Tongue (tissue), 2 donors: ENCODE measurements around the gene MARK3. TPM values are rescaled to one million over a fixed set of nuclear protein-coding genes. Genes with fewer than 3 reads are reported as not detected.
A peak's percentile ranks its signal among the peaks of the same experiment; 100 is the strongest.
"Not testable (repeated sequence)": the region's sequence is repeated elsewhere in the genome, so short reads cannot be mapped to it uniquely, and the experiment has no call there.

Experiments used
- DNase-seq: peaks from one replicate; pipeline ENCODE4 v3.0.0-alpha.2; 2015
- total RNA-seq: library from RNA; depleted of rRNA; stranded (reverse); fragments of >200 nt; gene quantifications from one replicate; pipeline ENCODE4 v1.2.3, GENCODE V29; 2014

The MARK3 gene
- 77.9 TPM for total RNA-seq

GRCh38 chr14:103385152-103385928, at the start of gene MARK3:
TSS of gene MARK3 (plus strand) at chr14:103385415. CDS start at chr14:103386030, 615 bp downstream.
- DNase-seq, result peak; percentile 99

- no peak for DNase-seq
These were observed 49.0 kb upstream of the MARK3 start for GRCh38 chr14:103336191-103336590.

GRCh38 chr14:103337794-103338193, 47.4 kb upstream of the MARK3 start:
- DNase-seq, result no peak

GRCh38 chr14:103339561-103339960, 45.7 kb upstream of the MARK3 start:
- no peak for DNase-seq

GRCh38 chr14:103340480-103341212, 44.6 kb upstream of the MARK3 start:
- DNase-seq, result no peak

GRCh38 chr14:103341250-103342129, 43.7 kb upstream of the MARK3 start:
- DNase-seq, result no peak

GRCh38 chr14:103343164-103343879, 41.9 kb upstream of the MARK3 start:
- no peak for DNase-seq

- DNase-seq, result no peak
These were observed 41.1 kb upstream of the MARK3 start for GRCh38 chr14:103343905-103344797.

GRCh38 chr14:103346286-103346685, 38.9 kb upstream of the MARK3 start:
- no peak for DNase-seq

GRCh38 chr14:103347091-103347815, 38.0 kb upstream of the MARK3 start:
- no peak for DNase-seq

- DNase-seq, result no peak
These were observed 37.1 kb upstream of the MARK3 start for GRCh38 chr14:103348154-103348553.

- no peak for DNase-seq
These were observed 35.2 kb upstream of the MARK3 start for GRCh38 chr14:103349982-103350381.

- no peak for DNase-seq
These were observed 31.9 kb upstream of the MARK3 start for GRCh38 chr14:103353362-103353761.

- no peak for DNase-seq
These were observed 31.1 kb upstream of the MARK3 start for GRCh38 chr14:103354141-103354540.

- no peak for DNase-seq
These were observed 29.1 kb upstream of the MARK3 start for GRCh38 chr14:103356024-103356682.

- not testable (repeated sequence) for DNase-seq
These were observed 27.7 kb upstream of the MARK3 start for GRCh38 chr14:103357552-103357951.

- DNase-seq, result no peak
These were observed 24.7 kb upstream of the MARK3 start for GRCh38 chr14:103360548-103360947.

- no peak for DNase-seq
These were observed 23.3 kb upstream of the MARK3 start for GRCh38 chr14:103361867-103362266.

GRCh38 chr14:103362780-103363179, 22.4 kb upstream of the MARK3 start:
- DNase-seq, result no peak

- DNase-seq, result no peak
These were observed 18.5 kb upstream of the MARK3 start for GRCh38 chr14:103366741-103367140.
